Measurements from ENCODE around the gene ENOX2. TPM values are rescaled to one million over a fixed set of nuclear protein-coding genes. Genes with fewer than 3 reads are reported as not detected.

The ENOX2 gene
- total RNA-seq, 2 donors from 2014 or later, result 8.3 to 9.9 TPM

GRCh38 chrX:130887376-130887775 is 15.6 kb downstream of the ENOX2 start:
- DNase-seq, result no peak
- ATAC-seq, result no peak
- intact Hi-C loops (cut with DNase I, micrococcal nuclease), result no loop called here

- intact Hi-C loops (cut with DNase I, micrococcal nuclease), result no loop called here
- ATAC-seq (no peak), DNase-seq (no peak)
Observed at GRCh38 chrX:130885996-130886395, 17.0 kb downstream of the ENOX2 start.

GRCh38 chrX:130885508-130885907 is 17.5 kb downstream of the ENOX2 start:
- intact Hi-C loops (cut with DNase I, micrococcal nuclease), result no loop called here
- ATAC-seq, result no peak
- DNase-seq, result no peak

GRCh38 chrX:130884627-130885026 is 18.4 kb downstream of the ENOX2 start:
- no peak for ATAC-seq
- DNase-seq, result no peak
- intact Hi-C loops (cut with DNase I, micrococcal nuclease), result no loop called here

- ATAC-seq, result no peak
- intact Hi-C loops (cut with DNase I, micrococcal nuclease), result no loop called here
- no peak for DNase-seq
Observed at GRCh38 chrX:130879869-130880268, 23.1 kb downstream of the ENOX2 start.

GRCh38 chrX:130878350-130879341 is 24.4 kb downstream of the ENOX2 start:
- intact Hi-C loops (cut with DNase I, micrococcal nuclease), result no loop called here
- peak; percentile 87 for ATAC-seq
- DNase-seq, result no peak

- intact Hi-C loops (cut with DNase I, micrococcal nuclease), result no loop called here
- ATAC-seq, result peak; percentile 52
- DNase-seq, result no peak
Observed at GRCh38 chrX:130877892-130878341, 25.1 kb downstream of the ENOX2 start.

GRCh38 chrX:130876226-130876625 is 26.8 kb downstream of the ENOX2 start:
- intact Hi-C loops (cut with DNase I, micrococcal nuclease), result no loop called here
- ATAC-seq (no peak), DNase-seq (no peak)

GRCh38 chrX:130874751-130875150 is 28.3 kb downstream of the ENOX2 start:
- no peak for DNase-seq
- no peak for ATAC-seq

GRCh38 chrX:130869239-130869638 is 33.8 kb downstream of the ENOX2 start:
- ATAC-seq, result no peak
- DNase-seq, result no peak
- intact Hi-C loops (cut with DNase I, micrococcal nuclease), result no loop called here

More at GRCh38 chrX:130874751-130875150, 28.3 kb downstream of the ENOX2 start:
- intact Hi-C loops (cut with DNase I, micrococcal nuclease), result no loop called here

- intact Hi-C loops (cut with DNase I, micrococcal nuclease), result no loop called here
- ATAC-seq, result no peak
- no peak for DNase-seq
Observed at GRCh38 chrX:130861462-130861861, 41.5 kb downstream of the ENOX2 start.

GRCh38 chrX:130857207-130857606 is 45.8 kb downstream of the ENOX2 start:
- DNase-seq (no peak), ATAC-seq (no peak)
- intact Hi-C loops (cut with DNase I, micrococcal nuclease), result no loop called here

GRCh38 chrX:130851569-130851968 is 51.4 kb downstream of the ENOX2 start:
- DNase-seq (no peak), ATAC-seq (no peak)
- intact Hi-C loops (cut with DNase I, micrococcal nuclease), result no loop called here

- intact Hi-C loops (cut with DNase I, micrococcal nuclease), result no loop called here
- no peak for ATAC-seq
- DNase-seq, result no peak
Observed at GRCh38 chrX:130848763-130849162, 54.2 kb downstream of the ENOX2 start.

- intact Hi-C loops (cut with DNase I, micrococcal nuclease), result no loop called here
- ATAC-seq (no peak), DNase-seq (no peak)
Observed at GRCh38 chrX:130846746-130847145, 56.3 kb downstream of the ENOX2 start.

- DNase-seq (no peak), ATAC-seq (no peak)
- intact Hi-C loops (cut with DNase I, micrococcal nuclease), result no loop called here
Observed at GRCh38 chrX:130841776-130842175, 61.2 kb downstream of the ENOX2 start.

GRCh38 chrX:130840345-130840744 is 62.7 kb downstream of the ENOX2 start:
- DNase-seq (no peak), ATAC-seq (no peak)
- intact Hi-C loops (cut with DNase I, micrococcal nuclease), result no loop called here

- DNase-seq, result no peak
- peak; percentile 44 for ATAC-seq
- intact Hi-C loops (cut with DNase I, micrococcal nuclease), result no loop called here
Observed at GRCh38 chrX:130836447-130836846, 66.6 kb downstream of the ENOX2 start.

GRCh38 chrX:130834830-130835229 is 68.2 kb downstream of the ENOX2 start:
- ATAC-seq (no peak), DNase-seq (no peak)
- intact Hi-C loops (cut with DNase I, micrococcal nuclease), result no loop called here

GRCh38 chrX:130834149-130834548 is 68.9 kb downstream of the ENOX2 start:
- DNase-seq (no peak), ATAC-seq (no peak)
- intact Hi-C loops (cut with DNase I, micrococcal nuclease), result no loop called here

- ATAC-seq (no peak), DNase-seq (no peak)
- intact Hi-C loops (cut with DNase I, micrococcal nuclease), result no loop called here
Observed at GRCh38 chrX:130831347-130831722, 71.7 kb downstream of the ENOX2 start.
